Neural progenitor cell (in vitro differentiated cells): ENCODE data around the gene ACTR3. TPM values are rescaled to one million over a fixed set of nuclear protein-coding genes. Genes with fewer than 3 reads are reported as not detected.

Source experiments
- DNase-seq: peaks from one replicate; pipeline ENCODE4 v3.0.0-alpha.2; 2016; ENCODE audit warnings: low spot score
- H2AFZ ChIP-seq: fragments of 200-600 bp; sonication (generic); replicated peaks from 2 replicates; pipeline ENCODE4 v1.6.1; 2016; ENCODE audit warnings: antibody characterized with exemption
- H3F3A ChIP-seq: fragments of 200-600 bp; sonication (generic); 2 replicates; pipeline ENCODE4 v1.6.1; 2016; ENCODE audit warnings: antibody characterized with exemption, low read depth
- H3K27ac ChIP-seq: fragments of 200-600 bp; sonication (generic); 2 replicates; pipeline ENCODE4 v1.5.1; 2016; ENCODE audit warnings: mild to moderate bottlenecking
- H3K27me3 ChIP-seq: fragments of 200-600 bp; sonication (generic); 2 replicates; pipeline ENCODE4 v1.6.1; 2016; ENCODE audit warnings: mild to moderate bottlenecking, moderate library complexity
- H3K36me3 ChIP-seq: fragments of 200-600 bp; sonication (generic); 2 replicates; pipeline ENCODE4 v1.5.1; 2016
- H3K4me1 ChIP-seq: fragments of 200-600 bp; sonication (generic); 2 replicates; pipeline ENCODE4 v1.6.1; 2016; ENCODE audit warnings: mixed run types
- H3K4me2 ChIP-seq: fragments of 200-600 bp; sonication (generic); 2 replicates; pipeline ENCODE4 v1.6.1; 2016
- H3K4me3 ChIP-seq: fragments of 200-600 bp; sonication (generic); 2 replicates; pipeline ENCODE4 v1.5.1; 2016
- H3K79me2 ChIP-seq: fragments of 200-600 bp; sonication (generic); 2 replicates; pipeline ENCODE4 v1.6.1; 2016; ENCODE audit warnings: low read depth
- H3K9ac ChIP-seq: fragments of 200-600 bp; sonication (generic); 2 replicates; pipeline ENCODE4 v1.6.1; 2016
- H3K9me3 ChIP-seq: fragments of 200-600 bp; sonication (generic); 2 replicates; pipeline ENCODE4 v1.5.1; 2016; ENCODE audit warnings: low read depth
- H4K20me1 ChIP-seq: fragments of 200-600 bp; sonication (generic); 2 replicates; pipeline ENCODE4 v1.6.1; 2016; ENCODE audit warnings: low read depth
- H3K27ac Mint-ChIP-seq: 3 replicates; pipeline ENCODE4 v1.8.0; 2021; ENCODE audit warnings: mixed read lengths
- H3K27me3 Mint-ChIP-seq: 2 replicates; pipeline ENCODE4 v1.8.0; 2022; ENCODE audit warnings: low read depth, mild to moderate bottlenecking, inconsistent platforms, moderate library complexity, mixed read lengths; ENCODE audit not compliant: insufficient read depth
- H3K36me3 Mint-ChIP-seq: 3 replicates; pipeline ENCODE4 v1.8.0; 2021; ENCODE audit warnings: mixed read lengths
- H3K4me1 Mint-ChIP-seq: 3 replicates; pipeline ENCODE4 v1.8.0; 2021; ENCODE audit warnings: mixed read lengths
- H3K4me3 Mint-ChIP-seq: 3 replicates; pipeline ENCODE4 v1.8.0; 2021; ENCODE audit warnings: mild to moderate bottlenecking, moderate library complexity, mixed read lengths
- H3K9me3 Mint-ChIP-seq: 3 replicates; pipeline ENCODE4 v1.8.0; 2020; ENCODE audit warnings: mixed read lengths
- EZH2 ChIP-seq: fragments of 200-600 bp; sonication (generic); IDR thresholded peaks from 2 replicates; pipeline ENCODE4 v1.6.1; 2017; ENCODE audit warnings: antibody characterized with exemption, mild to moderate bottlenecking, moderate library complexity
- EZH2phosphoT487 ChIP-seq: fragments of 200-600 bp; sonication (generic); IDR thresholded peaks from 2 replicates; pipeline ENCODE4 v1.6.1; 2017; ENCODE audit warnings: antibody characterized with exemption
- total RNA-seq: library from RNA; depleted of rRNA; stranded (reverse); fragments of >200 nt; gene quantifications from 2 replicates; pipeline ENCODE4 v1.2.3, GENCODE V29; 2015; ENCODE audit warnings: low replicate concordance
- TF ChIP-seq, protein P1 (sequence below): fragments of 200-600 bp; sonication (generic); IDR thresholded peaks from 2 replicates; pipeline ENCODE4 v1.5.1; 2017; ENCODE audit warnings: antibody characterized with exemption, mild to moderate bottlenecking

The ACTR3 gene
- total RNA-seq, 1 donor from 2014 or later, result 175 TPM

DNA sequence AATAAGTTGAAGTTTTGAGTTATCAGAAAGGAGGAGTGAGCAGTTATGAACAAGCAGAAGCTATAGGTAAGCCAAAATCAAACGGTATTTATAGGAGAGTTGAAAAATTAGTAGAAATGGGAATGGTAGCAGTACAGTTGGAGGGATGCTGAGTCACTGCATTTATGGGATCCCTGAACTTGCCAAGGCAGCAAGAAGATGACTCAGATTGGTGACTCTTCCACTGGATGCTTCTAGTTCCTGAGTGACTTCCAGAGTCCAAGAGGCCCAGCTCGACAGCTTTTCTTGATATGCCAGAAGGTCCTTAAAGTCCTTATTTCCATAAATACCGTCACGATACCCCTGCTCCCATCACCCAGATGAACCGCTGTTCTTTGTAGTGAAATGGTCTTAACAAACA is 31.1 kb upstream of the ACTR3 start:
- no peaks in the 10 kb centered on the region for H3F3A ChIP-seq
- H3K36me3 ChIP-seq, result no peaks in the 10 kb centered on the region
- no peak for DNase-seq
- H3K4me3 ChIP-seq, result no peak overlapping the region
- H3K4me1 ChIP-seq, result no peaks in the 10 kb centered on the region
- Mint-ChIP-seq H3K4me1 (no peaks in the 10 kb centered on the region), H3K27me3 (no peaks in the 10 kb centered on the region), H3K36me3 (no peaks in the 10 kb centered on the region), H3K27ac (no peak overlapping the region), H3K4me3 (no peak overlapping the region), H3K9me3 (no peaks in the 10 kb centered on the region)
- H2AFZ ChIP-seq, result no peak overlapping the region
- H3K9ac ChIP-seq, result no peak overlapping the region
- H3K27me3 ChIP-seq, result no peaks in the 10 kb centered on the region
- no peak overlapping the region for H3K27ac ChIP-seq
- no peaks in the 10 kb centered on the region for H4K20me1 ChIP-seq
- TF ChIP-seq, protein P1, sequence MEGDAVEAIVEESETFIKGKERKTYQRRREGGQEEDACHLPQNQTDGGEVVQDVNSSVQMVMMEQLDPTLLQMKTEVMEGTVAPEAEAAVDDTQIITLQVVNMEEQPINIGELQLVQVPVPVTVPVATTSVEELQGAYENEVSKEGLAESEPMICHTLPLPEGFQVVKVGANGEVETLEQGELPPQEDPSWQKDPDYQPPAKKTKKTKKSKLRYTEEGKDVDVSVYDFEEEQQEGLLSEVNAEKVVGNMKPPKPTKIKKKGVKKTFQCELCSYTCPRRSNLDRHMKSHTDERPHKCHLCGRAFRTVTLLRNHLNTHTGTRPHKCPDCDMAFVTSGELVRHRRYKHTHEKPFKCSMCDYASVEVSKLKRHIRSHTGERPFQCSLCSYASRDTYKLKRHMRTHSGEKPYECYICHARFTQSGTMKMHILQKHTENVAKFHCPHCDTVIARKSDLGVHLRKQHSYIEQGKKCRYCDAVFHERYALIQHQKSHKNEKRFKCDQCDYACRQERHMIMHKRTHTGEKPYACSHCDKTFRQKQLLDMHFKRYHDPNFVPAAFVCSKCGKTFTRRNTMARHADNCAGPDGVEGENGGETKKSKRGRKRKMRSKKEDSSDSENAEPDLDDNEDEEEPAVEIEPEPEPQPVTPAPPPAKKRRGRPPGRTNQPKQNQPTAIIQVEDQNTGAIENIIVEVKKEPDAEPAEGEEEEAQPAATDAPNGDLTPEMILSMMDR, result no peak
- TF ChIP-seq EZH2phosphoT487 (no peak), EZH2 (no peak)
- H3K4me2 ChIP-seq, result no peak overlapping the region
- no peaks in the 10 kb centered on the region for H3K9me3 ChIP-seq
- H3K79me2 ChIP-seq, result no peaks in the 10 kb centered on the region

DNA sequence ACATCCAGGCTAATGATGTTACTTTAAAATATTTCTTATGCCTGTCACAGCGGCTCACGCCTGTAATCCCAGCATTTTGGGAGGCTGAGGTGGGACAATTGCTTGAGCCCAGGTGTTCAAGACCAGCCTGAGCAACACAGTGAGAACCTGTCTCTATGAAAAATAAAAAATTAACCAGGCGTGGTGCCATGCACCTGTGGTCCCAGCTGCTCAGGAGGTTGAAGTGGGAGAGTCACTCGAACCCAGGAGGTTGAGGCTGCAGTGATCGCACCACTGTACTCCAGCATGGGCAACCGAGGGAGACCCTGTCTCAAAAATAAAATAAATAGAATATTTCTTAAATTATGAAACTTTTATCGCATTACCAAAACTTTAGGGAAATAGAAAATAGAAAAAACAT is 28.1 kb upstream of the ACTR3 start:
- Histone ChIP-seq H3K36me3 (no peaks in the 10 kb centered on the region), H3K27me3 (no peaks in the 10 kb centered on the region), H4K20me1 (no peaks in the 10 kb centered on the region), H3K4me1 (no peaks in the 10 kb centered on the region), H3F3A (no peaks in the 10 kb centered on the region), H2AFZ (no peak overlapping the region), H3K4me3 (no peak overlapping the region), H3K27ac (no peak overlapping the region), H3K9ac (no peak overlapping the region), H3K9me3 (no peaks in the 10 kb centered on the region), H3K79me2 (no peaks in the 10 kb centered on the region), H3K4me2 (no peak overlapping the region)
- Mint-ChIP-seq H3K4me3 (no peak overlapping the region), H3K27ac (no peak overlapping the region), H3K27me3 (no peaks in the 10 kb centered on the region), H3K36me3 (no peaks in the 10 kb centered on the region), H3K4me1 (peaks cover 3% of the 10 kb centered on the region), H3K9me3 (no peaks in the 10 kb centered on the region)
- no peak for TF ChIP-seq EZH2phosphoT487
- TF ChIP-seq, protein P1, result no peak
- TF ChIP-seq EZH2, result no peak
- no peak for DNase-seq

DNA sequence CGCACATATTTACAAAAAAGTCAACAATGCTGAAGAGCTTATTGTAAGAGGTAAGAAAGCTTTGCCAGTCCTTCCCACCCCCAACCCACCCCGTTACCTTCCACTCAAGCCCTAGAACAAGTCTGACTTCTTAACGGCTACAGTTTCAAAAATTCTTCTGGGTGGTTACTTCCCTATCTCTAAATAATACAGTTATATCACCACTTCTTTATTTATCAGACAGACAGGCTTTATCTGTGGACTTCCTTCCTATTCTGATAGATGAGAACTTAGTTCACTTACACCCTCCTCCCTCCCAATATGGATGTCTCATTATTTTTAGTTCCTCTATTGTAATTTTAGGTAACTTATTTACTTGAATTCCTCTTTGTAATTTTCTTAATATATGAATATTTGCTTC is 26.7 kb upstream of the ACTR3 start:
- DNase-seq, result no peak
- no peaks in the 10 kb centered on the region for H3K9me3 Mint-ChIP-seq
- Histone ChIP-seq H3K4me1 (peaks cover 11% of the 10 kb centered on the region), H3K9ac (no peak overlapping the region), H2AFZ (no peak overlapping the region), H3K27ac (no peak overlapping the region), H3K79me2 (no peaks in the 10 kb centered on the region), H3K27me3 (no peaks in the 10 kb centered on the region), H4K20me1 (no peaks in the 10 kb centered on the region), H3F3A (no peaks in the 10 kb centered on the region), H3K36me3 (no peaks in the 10 kb centered on the region), H3K4me2 (no peak overlapping the region), H3K4me3 (no peak overlapping the region), H3K9me3 (no peaks in the 10 kb centered on the region)
- no peak overlapping the region for H3K27ac Mint-ChIP-seq
- TF ChIP-seq EZH2phosphoT487 (no peak), EZH2 (no peak)
- TF ChIP-seq, protein P1, result no peak
- H3K27me3 Mint-ChIP-seq, result no peaks in the 10 kb centered on the region
- H3K4me1 Mint-ChIP-seq, result peaks cover 13% of the 10 kb centered on the region
- no peak overlapping the region for H3K4me3 Mint-ChIP-seq
- H3K36me3 Mint-ChIP-seq, result no peaks in the 10 kb centered on the region
